HepG2 (cell line): ENCODE results near the gene TP53TG5. TPM values are rescaled to one million over a fixed set of nuclear protein-coding genes. Genes with fewer than 3 reads are reported as not detected.

Experiments
- CBX2 ChIP-seq, 2 experiments: fragments of 200-600 bp in 1 of 2; sonication (generic); formaldehyde crosslinking in 1 of 2; IDR thresholded peaks; 2 replicates each; pipeline versions ENCODE4 v1.7.0 to v1.8.1; 2018 to 2022; ENCODE audit warnings: low read depth in 2 of 2, low read length in 1 of 2, mild to moderate bottlenecking in 1 of 2, missing genetic modification reagents in 1 of 2
- CENPT ChIP-seq: sonication (generic); formaldehyde crosslinking; IDR thresholded peaks from 2 replicates; pipeline ENCODE4 v1.8.0; 2022; ENCODE audit warnings: low read depth, mild to moderate bottlenecking, moderate library complexity, missing genetic modification reagents
- ETV6 ChIP-seq: sonication (generic); formaldehyde crosslinking; conservative IDR thresholded peaks from 2 replicates; pipeline ENCODE4 v1.4.0; 2020; ENCODE audit warnings: missing genetic modification reagents
- MYNN ChIP-seq: sonication (generic); formaldehyde crosslinking; IDR thresholded peaks from 2 replicates; pipeline ENCODE4 v1.4.0; 2020; ENCODE audit warnings: mild to moderate bottlenecking, low read depth, missing genetic modification reagents
- SMYD3 ChIP-seq: sonication (generic); formaldehyde crosslinking; IDR thresholded peaks from 2 replicates; pipeline ENCODE4 v1.8.1; 2023; ENCODE audit warnings: mild to moderate bottlenecking, missing genetic modification reagents
- ZNF180 ChIP-seq: sonication (generic); formaldehyde crosslinking; IDR thresholded peaks from 2 replicates; pipeline ENCODE4 v1.4.0; 2020; ENCODE audit warnings: low read depth, missing genetic modification reagents, borderline replicate concordance
- ZNF343 ChIP-seq: sonication (generic); formaldehyde crosslinking; IDR thresholded peaks from 2 replicates; pipeline ENCODE4 v1.4.0; 2020; ENCODE audit warnings: mild to moderate bottlenecking, missing genetic modification reagents
- ZNF501 ChIP-seq: sonication (generic); formaldehyde crosslinking; IDR thresholded peaks from 2 replicates; pipeline ENCODE4 v1.5.1; 2020; ENCODE audit warnings: mild to moderate bottlenecking, moderate library complexity, missing genetic modification reagents
- ZNF503 ChIP-seq: sonication (generic); formaldehyde crosslinking; IDR thresholded peaks from 2 replicates; pipeline ENCODE4 v1.4.0; 2020; ENCODE audit warnings: missing genetic modification reagents
- ZZZ3 ChIP-seq: sonication (generic); formaldehyde crosslinking; IDR thresholded peaks from 2 replicates; pipeline ENCODE4 v1.4.0; 2020; ENCODE audit warnings: missing genetic modification reagents, mild to moderate bottlenecking, borderline replicate concordance
- polyA plus RNA-seq, 8 experiments: library from polyadenylated mRNA; depleted of rRNA in 3 of 8; stranded (reverse) in 7 of 8; unstranded in 1 of 8; fragments of >200 nt; fragmentation: Illumina TruSeq in 4 of 8; extraction: Trizol in 4 of 8; gene quantifications; 2 replicates each; pipeline versions ENCODE4 v1.2.1 to v1.2.3, GENCODE V29; 2011 to 2016; ENCODE audit warnings: low read depth in 4 of 8, missing spikeins in 1 of 8, mixed read lengths in 1 of 8; ENCODE audit not compliant: insufficient read depth in 1 of 8
- total RNA-seq, 5 experiments: library from RNA; depleted of rRNA; stranded (reverse); fragments of >200 nt; fragmentation: Illumina TruSeq; extraction: Trizol; gene quantifications; 2 replicates each; pipeline ENCODE4 v1.2.3, GENCODE V29; 2016; ENCODE audit warnings: low read depth in 1 of 5
- TF ChIP-seq, protein P1 (sequence below): sonication (generic); formaldehyde crosslinking; conservative IDR thresholded peaks from 2 replicates; pipeline ENCODE4 v1.4.0; 2020; ENCODE audit warnings: mild to moderate bottlenecking, missing genetic modification reagents, moderate library complexity
- TF ChIP-seq, protein P2 (sequence below): sonication (generic); formaldehyde crosslinking; IDR thresholded peaks from 2 replicates; pipeline ENCODE4 v1.4.0; 2020; ENCODE audit warnings: mild to moderate bottlenecking, missing genetic modification reagents
- TF ChIP-seq, protein P3 (sequence below): sonication (generic); formaldehyde crosslinking; IDR thresholded peaks from 2 replicates; pipeline ENCODE4 v1.5.1; 2020; ENCODE audit warnings: mild to moderate bottlenecking, missing genetic modification reagents

The TP53TG5 gene
- total and polyA plus RNA-seq, 2 of the 13 experiments (the other 11 are each of a cell fraction or from before 2014, with no cell fraction given): 0.11 TPM; not detected in 1

- TF ChIP-seq ZNF503: no peak
- TF ChIP-seq ZZZ3 (CRISPR knock-in tag): 0 out of 2 replicates have a peak, but pooled peaks have one; percentile 61
- TF ChIP-seq SMYD3 (CRISPR knock-in tag): peak; percentile 17; the same call in 1 of the 2 replicates
- TF ChIP-seq, protein P1, sequence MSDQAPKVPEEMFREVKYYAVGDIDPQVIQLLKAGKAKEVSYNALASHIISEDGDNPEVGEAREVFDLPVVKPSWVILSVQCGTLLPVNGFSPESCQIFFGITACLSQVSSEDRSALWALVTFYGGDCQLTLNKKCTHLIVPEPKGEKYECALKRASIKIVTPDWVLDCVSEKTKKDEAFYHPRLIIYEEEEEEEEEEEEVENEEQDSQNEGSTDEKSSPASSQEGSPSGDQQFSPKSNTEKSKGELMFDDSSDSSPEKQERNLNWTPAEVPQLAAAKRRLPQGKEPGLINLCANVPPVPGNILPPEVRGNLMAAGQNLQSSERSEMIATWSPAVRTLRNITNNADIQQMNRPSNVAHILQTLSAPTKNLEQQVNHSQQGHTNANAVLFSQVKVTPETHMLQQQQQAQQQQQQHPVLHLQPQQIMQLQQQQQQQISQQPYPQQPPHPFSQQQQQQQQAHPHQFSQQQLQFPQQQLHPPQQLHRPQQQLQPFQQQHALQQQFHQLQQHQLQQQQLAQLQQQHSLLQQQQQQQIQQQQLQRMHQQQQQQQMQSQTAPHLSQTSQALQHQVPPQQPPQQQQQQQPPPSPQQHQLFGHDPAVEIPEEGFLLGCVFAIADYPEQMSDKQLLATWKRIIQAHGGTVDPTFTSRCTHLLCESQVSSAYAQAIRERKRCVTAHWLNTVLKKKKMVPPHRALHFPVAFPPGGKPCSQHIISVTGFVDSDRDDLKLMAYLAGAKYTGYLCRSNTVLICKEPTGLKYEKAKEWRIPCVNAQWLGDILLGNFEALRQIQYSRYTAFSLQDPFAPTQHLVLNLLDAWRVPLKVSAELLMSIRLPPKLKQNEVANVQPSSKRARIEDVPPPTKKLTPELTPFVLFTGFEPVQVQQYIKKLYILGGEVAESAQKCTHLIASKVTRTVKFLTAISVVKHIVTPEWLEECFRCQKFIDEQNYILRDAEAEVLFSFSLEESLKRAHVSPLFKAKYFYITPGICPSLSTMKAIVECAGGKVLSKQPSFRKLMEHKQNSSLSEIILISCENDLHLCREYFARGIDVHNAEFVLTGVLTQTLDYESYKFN: peak; percentile 82
- TF ChIP-seq, protein P2, sequence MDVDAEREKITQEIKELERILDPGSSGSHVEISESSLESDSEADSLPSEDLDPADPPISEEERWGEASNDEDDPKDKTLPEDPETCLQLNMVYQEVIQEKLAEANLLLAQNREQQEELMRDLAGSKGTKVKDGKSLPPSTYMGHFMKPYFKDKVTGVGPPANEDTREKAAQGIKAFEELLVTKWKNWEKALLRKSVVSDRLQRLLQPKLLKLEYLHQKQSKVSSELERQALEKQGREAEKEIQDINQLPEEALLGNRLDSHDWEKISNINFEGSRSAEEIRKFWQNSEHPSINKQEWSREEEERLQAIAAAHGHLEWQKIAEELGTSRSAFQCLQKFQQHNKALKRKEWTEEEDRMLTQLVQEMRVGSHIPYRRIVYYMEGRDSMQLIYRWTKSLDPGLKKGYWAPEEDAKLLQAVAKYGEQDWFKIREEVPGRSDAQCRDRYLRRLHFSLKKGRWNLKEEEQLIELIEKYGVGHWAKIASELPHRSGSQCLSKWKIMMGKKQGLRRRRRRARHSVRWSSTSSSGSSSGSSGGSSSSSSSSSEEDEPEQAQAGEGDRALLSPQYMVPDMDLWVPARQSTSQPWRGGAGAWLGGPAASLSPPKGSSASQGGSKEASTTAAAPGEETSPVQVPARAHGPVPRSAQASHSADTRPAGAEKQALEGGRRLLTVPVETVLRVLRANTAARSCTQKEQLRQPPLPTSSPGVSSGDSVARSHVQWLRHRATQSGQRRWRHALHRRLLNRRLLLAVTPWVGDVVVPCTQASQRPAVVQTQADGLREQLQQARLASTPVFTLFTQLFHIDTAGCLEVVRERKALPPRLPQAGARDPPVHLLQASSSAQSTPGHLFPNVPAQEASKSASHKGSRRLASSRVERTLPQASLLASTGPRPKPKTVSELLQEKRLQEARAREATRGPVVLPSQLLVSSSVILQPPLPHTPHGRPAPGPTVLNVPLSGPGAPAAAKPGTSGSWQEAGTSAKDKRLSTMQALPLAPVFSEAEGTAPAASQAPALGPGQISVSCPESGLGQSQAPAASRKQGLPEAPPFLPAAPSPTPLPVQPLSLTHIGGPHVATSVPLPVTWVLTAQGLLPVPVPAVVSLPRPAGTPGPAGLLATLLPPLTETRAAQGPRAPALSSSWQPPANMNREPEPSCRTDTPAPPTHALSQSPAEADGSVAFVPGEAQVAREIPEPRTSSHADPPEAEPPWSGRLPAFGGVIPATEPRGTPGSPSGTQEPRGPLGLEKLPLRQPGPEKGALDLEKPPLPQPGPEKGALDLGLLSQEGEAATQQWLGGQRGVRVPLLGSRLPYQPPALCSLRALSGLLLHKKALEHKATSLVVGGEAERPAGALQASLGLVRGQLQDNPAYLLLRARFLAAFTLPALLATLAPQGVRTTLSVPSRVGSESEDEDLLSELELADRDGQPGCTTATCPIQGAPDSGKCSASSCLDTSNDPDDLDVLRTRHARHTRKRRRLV: no peak
- TF ChIP-seq ETV6 (CRISPR knock-in tag): 0 out of 2 replicates have a peak, but pooled peaks have one; percentile 13
- no peak; the same call in 1 of the 2 replicates for TF ChIP-seq MYNN (CRISPR knock-in tag)
- TF ChIP-seq ZNF501 (CRISPR knock-in tag): peak; percentile 88
- TF ChIP-seq CENPT (CRISPR knock-in tag): no peak
- no peak for TF ChIP-seq CBX2 (IDR thresholded peaks at IDR 0.05; ENCODE audit: low read depth, low read length)
- no peak for TF ChIP-seq CBX2 (CRISPR knock-in tag; IDR thresholded peaks at IDR 0.05; ENCODE audit: low read depth)
- TF ChIP-seq, protein P3, sequence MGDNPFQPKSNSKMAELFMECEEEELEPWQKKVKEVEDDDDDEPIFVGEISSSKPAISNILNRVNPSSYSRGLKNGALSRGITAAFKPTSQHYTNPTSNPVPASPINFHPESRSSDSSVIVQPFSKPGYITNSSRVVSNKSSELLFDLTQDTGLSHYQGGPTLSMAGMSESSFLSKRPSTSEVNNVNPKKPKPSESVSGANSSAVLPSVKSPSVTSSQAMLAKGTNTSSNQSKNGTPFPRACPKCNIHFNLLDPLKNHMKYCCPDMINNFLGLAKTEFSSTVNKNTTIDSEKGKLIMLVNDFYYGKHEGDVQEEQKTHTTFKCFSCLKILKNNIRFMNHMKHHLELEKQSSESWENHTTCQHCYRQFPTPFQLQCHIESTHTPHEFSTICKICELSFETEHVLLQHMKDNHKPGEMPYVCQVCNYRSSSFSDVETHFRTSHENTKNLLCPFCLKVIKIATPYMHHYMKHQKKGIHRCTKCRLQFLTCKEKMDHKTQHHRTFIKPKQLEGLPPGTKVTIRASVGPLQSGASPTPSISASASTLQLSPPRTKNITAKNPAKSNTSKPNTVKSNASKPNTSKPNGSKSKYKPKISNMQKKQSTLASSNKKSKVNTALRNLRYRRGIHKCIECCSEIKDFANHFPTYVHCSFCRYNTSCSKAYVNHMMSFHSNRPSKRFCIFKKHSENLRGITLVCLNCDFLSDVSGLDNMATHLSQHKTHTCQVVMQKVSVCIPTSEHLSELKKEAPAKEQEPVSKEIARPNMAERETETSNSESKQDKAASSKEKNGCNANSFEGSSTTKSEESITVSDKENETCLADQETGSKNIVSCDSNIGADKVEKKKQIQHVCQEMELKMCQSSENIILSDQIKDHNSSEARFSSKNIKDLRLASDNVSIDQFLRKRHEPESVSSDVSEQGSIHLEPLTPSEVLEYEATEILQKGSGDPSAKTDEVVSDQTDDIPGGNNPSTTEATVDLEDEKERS (CRISPR knock-in tag): no peak; the same call in 1 of the 2 replicates
- no peak for TF ChIP-seq ZNF343
- TF ChIP-seq ZNF180 (CRISPR knock-in tag): 0 out of 2 replicates have a peak, but pooled peaks have one; percentile 60
Observed at GRCh38 chr20:45344168-45344860, 33.8 kb downstream of the TP53TG5 start (continued).
